Activated CD4-positive, alpha-beta T cell treated with anti-CD3 and anti-CD28 coated beads, Interleukin-2, amount 50 U/mL, for 48 hours (primary cell): ENCODE data around the gene TPGS2.
A peak's percentile ranks its signal among the peaks of the same experiment; 100 is the strongest.
"Not testable (repeated sequence)": the region's sequence is repeated elsewhere in the genome, so short reads cannot be mapped to it uniquely, and the experiment has no call there.

Experiments
- DNase-seq, 2 experiments: peaks; one replicate each; pipeline ENCODE4 v3.0.0-alpha.2; 2020

The TPGS2 gene, protein sequence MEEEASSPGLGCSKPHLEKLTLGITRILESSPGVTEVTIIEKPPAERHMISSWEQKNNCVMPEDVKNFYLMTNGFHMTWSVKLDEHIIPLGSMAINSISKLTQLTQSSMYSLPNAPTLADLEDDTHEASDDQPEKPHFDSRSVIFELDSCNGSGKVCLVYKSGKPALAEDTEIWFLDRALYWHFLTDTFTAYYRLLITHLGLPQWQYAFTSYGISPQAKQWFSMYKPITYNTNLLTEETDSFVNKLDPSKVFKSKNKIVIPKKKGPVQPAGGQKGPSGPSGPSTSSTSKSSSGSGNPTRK

DNA sequence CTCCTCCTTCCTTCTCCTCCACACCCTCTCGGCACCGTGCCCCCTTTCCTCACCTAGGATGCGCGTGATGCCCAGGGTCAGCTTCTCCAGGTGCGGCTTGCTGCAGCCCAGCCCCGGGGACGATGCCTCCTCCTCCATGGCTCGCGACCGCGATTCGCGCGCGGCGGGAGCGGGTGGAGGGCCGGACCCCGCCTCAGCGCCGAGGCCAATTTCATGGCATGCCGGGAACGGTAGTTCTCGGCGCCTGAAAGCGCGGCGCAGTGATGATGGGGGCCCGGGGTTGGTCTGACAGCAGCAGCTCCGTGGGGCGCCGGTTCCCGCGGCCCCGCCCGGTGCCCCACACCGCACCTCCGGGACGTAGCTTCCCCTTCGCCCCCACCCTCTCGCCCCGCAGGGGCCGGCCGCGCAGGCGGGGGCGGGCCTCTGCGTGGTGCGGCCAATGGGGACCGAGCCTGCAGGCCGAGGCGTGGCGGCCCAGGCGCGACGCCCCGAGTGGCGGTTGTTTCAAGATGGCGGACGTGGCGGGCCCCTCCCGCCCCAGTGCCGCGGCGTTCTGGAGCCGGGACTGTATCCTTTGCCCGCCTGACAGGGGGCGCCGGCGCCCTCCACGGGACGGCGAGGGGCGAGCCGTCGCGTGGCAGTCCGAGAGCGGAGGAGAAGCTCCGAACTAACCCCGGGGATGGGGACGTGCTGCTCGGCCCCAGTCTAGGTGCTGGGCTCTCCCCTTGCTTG lies at the start of gene TPGS2, which contains the start of gene KIAA1328:
Gene TPGS2 (minus strand): TSS at position 373 of the 732 bp plus-strand sequence. CDS start 235 bp downstream, at position 138.
Gene KIAA1328 (plus strand): TSS at position 498 of the 732 bp plus-strand sequence. CDS start 12 bp downstream, at position 510.
- DNase-seq, result peak; percentile 83 to 87

DNA sequence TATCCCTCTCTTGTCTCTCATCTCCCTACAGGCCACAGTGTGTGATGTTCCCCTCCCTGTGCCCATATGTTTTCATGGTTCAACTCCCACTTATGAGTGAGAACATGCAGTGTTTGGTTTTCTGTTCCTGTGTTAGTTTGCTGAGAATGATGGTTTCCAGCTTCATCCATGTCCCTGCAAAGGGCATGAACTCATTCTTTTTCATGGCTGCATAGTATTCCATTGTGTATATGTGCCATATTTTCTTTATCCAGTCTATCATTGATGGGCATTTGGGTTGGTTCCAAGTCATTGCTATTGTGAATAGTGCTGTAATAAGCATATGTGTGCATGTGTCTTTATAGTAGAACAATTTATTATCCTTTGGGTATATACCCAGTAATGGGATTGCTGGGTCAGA lies 45.0 kb upstream of the TPGS2 start:
- not testable (repeated sequence) for DNase-seq

DNA sequence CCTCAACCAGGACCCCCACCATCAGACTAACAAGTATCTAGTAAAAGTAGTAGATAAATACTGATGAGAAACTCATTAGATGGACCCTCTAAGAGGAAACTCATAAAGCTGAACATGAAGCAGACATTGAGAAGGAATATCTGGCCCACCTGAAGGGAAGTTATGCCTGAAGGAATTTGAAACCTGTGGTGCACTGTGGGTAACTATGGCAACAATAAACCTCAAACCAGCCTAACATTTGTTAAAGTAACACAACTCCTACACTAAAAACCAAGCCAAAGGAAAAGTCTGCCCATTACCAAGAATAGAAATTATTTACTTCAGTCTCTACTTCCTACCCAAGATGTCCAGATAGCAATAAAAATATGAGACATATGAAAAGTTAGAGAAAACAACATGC lies 43.5 kb upstream of the TPGS2 start:
- no peak for DNase-seq

DNA sequence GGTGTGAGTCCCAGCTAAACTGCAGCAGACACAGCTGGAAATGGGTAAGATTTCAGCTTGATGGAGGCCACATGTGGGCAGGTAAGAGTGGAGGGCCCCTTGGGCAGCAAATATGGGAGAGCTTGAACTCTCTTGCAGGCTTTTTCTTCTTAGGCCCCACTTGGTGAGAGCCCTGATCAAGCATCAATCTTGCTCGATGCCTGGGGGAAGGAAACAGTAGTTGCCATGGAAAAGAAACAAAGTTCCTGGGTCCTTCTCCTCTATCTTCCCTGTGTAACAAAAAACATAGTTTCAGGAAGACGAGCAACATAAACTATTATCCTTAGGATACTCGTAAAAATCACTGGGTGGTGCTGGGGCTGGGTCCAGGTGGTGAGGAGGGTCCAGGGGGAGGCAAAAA lies 43.0 kb upstream of the TPGS2 start:
- no peak for DNase-seq

DNA sequence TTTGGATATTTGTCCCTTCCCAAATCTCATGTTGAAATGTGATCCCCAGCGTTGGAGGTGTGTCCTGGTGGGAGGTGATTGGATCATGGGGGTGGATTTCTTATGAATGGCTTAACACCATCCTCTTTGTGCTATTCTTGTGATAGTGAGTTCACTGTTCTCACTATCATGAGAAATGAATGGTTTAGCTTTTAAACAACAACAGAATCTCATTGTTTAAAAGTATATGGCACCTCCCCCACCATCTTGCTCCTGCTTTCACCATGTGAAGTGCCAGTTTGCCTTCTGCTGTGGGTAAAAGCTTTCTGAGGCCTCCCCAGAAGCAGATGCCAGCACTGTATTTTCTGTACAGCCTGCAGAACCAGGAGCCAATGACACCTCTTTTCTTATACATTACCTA lies 38.3 kb upstream of the TPGS2 start:
- no peak for DNase-seq

DNA sequence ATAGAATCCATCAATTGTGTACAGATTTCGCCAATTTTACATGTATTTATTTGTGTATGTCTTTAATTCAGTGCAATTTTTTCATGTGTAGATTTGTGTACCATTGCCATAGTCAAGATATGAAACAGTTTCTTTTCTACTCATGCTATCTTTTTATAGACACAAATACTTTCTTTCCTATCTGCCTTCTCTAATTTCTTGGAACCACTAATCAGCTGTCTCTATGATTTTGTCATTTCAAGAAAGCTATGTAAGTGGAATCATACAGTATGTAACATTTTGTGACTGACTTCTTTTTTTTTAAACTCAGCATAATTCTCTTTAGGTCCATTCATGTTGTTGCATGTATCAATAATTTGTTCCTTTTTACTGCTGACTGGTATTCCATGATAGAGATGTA lies 33.4 kb upstream of the TPGS2 start:
- no peak for DNase-seq

DNA sequence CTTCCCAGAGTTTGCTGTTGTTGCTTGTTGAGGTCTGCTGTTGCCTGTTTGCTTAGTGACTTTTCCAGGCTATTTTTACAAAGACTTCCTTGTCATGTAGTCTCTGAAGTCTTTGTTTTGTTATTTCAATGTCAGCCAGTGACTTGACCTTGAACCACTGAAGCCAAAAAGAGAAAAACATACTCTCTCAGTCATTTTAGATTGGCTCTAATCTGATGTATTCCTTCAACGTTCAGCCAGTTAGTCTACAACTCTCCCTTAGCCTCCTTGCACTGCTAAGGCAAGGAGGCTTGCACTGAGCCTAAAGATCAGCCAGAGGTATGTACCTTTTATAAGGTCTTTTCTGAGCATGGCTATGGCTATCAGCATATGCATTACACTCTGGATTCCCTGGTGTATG lies 28.0 kb upstream of the TPGS2 start:
- DNase-seq, result no peak

DNA sequence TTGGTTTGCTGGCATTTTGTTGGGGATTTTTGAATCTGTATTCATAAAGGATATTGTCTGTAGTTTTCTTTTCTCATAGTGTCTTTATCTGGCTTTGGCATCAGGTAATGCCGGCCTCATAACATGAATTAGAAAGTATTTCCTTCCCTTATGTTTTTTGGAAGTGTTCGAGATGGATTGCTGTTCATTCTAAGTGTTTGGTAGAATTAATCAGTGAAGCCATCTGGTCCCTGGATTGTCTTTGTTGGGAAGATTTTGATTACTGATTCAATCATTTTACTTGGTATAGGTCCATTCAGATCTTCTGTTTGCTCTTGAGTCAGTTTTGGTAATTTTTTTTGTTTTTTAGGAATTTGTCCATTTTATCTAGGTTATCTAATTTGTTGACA lies 22.4 kb upstream of the TPGS2 start:
- no peak for DNase-seq

DNA sequence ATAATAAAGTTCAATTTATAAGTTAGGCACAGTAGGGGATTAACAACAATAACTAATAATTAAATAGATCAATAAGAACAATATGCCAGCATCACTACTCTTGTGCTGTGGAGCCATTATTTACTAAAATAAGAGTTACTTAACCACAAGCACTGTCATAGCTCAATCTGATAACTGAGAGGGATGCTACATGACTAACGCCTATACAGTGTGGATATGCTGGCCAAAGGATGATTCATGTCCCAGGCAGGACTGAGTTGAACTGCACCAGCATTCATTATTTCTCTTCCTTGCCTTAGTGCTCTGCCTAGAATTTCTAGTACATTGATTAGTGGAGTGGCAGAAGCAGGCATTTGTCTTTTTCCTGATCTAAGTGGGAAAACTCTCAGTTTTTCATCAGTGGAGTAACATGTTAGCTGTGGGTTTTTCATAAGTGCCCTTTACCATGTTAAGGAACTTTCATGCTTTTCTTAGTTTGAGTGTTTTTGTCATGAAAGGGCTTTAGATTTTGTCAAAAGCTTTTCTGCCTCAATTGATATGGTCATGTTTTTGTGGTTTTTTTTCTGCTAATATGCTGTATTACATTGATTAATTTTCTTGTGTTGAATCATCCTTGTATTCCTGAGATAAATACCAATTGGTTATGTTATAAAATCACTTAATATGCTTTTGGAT lies 21.9 kb upstream of the TPGS2 start:
- DNase-seq, result no peak

DNA sequence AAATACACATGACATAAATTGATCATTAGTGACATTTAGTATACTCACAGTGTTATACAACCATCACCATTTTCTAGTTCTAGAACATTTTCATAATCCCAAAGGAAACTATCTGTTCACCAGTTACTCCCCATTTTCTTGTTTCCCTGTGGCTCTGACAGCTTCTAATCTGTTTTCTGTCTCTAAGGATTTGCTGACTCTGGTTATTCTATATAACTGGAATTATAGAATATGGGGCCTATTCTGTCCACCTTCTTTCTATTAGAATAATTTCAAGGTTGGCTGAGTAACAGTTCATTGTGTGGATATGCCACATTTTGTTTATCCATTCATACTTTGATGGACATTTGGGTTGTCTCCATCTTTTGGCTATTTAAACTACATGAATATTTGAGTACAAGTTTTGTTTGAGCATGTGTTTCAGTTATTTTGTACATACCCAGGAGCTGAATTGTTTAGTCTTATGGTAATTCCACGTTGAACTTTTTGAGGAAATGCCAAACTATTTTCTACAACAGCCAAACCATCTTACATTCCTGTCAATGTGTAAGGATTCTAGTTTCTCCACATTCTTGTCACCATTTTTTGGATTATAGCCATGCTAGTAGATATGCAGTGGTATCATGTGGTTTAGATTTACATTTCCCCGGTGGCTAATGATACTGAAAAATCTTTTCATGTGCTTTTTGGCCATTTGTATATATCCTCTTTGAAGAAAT lies 20.6 kb upstream of the TPGS2 start:
- DNase-seq, result no peak

DNA sequence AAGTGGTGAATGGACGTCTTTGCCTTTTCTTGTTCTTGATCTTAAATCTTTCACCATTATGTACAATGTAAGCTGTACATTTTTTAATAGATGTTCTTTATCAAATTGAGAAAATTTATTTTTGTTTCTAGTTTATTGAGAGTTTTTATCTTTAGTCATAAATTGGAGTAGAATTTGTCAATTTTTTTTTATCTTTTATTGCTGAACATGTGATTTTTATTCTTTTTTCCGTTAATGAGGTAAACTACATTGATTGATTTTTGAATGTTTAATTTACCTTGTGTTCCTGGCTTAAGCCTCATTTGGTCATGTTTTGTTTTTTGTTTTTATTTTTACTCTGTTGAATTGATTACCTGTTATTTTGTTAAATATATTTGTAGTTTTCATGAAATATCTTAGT lies 19.8 kb upstream of the TPGS2 start:
- DNase-seq, result no peak

DNA sequence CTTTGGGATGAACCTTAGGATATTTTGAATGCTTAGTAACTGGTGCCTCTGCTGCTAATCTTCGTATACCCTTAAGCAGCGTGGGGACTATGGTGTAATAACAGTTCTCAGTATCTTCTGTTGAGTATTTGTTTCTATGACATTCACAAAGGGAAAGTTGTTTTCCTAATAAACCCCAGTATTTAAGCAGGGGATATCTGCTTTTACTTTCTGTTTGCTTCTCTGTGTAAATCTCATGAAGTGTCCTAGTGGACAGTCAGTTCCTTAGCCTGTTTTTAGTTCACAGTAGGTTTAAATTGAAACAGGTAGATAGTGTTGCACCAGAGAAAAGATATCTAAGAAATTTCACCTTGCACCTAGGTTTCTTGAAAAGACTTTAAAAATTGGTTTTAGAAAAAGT lies 15.0 kb upstream of the TPGS2 start:
- no peak for DNase-seq

DNA sequence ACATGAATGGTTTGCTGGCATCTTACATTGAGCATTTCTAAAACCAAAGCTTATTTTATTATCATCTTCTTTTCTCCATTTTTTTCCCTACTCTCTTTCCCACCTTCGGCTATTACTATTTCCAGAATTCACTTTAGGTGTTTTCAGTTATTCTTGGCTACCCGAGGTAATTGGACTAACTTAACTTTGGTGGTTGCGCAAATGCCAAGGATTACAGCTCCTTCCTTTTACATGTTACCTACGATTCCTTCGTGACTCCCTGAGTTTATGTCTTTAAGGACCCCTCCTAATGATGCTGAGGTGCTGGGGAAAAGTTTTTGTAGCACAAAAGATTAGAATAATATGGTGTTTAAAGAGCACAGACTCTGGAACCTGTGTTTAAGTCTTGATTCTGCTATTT lies 14.4 kb upstream of the TPGS2 start:
- no peak for DNase-seq

DNA sequence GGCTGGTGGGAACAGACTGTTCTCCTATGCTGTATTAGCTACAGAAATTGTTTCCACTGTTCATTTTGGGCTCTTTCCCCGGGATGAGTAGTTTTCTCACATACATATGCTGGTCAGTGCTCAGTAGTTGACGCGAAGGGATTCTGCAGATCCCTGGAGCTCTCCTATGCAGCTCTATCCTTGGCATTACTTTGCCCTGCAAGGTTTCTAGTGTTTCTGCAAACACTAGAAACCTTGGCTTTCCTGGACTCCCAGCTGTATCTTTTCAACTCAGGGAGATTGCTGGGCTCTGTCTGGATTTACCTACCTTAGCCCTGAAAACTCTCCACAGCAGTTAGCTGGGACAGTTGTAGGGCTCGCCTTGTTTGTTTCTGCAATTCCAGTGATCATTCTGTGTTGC lies 11.0 kb upstream of the TPGS2 start:
- DNase-seq, result no peak

DNA sequence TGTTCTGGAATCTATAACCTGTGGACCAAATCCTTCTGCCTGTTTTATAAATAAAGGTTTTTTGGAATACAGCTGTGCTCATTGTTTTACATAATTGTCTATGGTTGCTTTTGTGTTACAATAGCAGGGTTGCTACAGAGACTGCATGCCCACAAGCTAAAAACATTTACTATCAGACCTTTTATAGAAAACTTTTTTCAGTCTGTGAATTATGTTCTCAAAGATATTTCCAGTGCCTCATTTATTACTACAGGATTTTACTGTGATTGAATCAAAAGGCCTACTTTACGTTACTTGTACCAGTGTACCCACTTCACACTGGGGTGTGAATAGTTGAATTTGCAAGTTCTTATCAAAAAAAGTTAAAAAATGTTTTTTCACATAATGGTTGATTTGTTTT lies 7.1 kb upstream of the TPGS2 start:
- DNase-seq, result no peak

DNA sequence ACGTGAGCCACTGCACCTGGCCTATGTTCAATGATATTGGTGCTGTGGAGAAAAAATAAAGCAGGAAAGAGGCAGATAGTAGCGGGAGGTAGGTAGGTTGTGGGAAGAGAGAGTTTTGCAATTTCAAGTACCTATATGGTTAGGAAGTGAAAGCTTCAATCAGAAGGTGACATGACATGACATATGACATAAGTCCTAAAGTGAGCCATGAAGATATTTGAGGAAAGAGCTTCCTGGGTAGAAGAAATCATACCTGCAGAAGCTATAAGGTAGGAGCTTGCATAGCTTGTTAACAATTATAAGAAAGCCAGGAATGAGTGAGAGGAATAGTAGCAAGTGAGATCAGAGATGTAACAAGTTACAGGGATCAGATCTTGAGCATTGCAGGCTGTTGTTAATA lies 4.3 kb upstream of the TPGS2 start:
- no peak for DNase-seq

DNA sequence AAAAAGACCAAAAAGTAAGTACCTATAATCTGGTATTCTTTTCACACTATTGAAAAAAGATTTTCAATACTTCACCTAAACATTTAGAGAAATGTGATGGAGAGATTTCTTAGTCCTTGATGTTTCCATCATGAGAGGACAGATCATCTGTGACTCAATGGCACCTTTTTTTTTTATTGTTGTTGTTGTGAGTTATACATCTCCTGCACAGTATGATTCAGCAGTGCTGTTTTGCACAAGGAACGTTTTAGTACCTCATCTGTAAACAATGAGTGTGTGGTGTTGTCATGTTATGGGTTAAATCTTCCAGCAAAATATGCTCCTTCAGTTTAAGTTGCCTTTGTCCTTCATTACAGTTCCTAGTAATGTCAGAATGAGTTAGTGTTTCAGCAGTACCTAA lies 2.3 kb upstream of the TPGS2 start:
- no peak for DNase-seq

DNA sequence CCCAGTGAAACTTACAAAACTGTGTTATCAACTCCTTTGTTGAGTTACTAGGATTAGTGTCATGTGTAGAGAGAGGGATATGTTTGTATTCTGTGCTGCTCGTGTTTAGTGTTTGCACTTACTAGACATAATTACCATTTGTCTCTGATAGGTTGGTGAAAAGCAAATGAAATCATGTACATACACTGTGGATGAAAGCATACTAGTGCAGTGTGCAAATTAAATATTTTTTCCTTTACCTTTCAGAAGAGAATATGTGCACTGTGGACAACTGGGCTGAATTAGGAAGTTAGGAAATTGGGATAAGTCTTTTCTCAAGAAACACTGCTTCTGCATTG lies 1.3 kb upstream of the TPGS2 start:
- DNase-seq, result no peak

DNA sequence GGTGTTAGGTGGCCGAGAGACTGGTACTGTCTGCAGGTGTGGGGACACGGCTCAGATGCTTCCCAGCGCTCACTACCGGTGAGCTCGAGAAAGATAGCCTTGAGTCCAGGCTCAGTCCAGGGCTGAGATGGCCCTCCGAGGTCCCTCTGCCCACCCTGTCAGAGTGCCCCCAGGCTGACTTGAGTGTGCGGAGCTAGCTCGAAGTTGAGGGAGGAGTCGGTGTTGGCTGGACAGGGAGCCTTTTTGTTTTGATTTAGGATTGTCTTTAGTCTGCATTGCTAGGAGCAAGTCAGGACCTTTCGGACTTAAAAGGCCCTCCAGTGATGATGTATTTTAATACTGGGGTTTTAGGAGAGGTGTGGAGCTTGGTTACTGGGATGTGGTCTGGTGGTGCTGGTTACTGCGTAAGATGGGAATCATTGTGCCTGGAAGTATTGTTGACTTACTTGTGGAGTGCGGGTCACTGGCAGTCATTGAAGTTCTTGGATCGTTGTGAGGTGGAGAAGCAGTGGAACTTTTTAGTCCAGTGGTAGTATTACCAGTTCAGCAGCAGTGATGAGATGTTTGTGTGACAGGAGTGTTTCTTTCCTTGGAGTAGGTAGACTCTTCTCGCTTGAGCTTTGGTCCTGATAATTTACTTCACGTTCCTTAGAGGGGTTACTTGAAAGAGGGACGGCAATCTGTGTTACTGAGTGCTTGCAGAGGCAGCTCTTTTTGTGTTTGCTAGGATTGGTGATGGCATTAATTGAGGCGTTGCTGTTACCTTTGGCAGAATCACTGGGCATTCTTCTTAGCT lies 758 bp upstream of the TPGS2 start:
- DNase-seq, result peak in 1 of 2 experiments; percentile 5

DNA sequence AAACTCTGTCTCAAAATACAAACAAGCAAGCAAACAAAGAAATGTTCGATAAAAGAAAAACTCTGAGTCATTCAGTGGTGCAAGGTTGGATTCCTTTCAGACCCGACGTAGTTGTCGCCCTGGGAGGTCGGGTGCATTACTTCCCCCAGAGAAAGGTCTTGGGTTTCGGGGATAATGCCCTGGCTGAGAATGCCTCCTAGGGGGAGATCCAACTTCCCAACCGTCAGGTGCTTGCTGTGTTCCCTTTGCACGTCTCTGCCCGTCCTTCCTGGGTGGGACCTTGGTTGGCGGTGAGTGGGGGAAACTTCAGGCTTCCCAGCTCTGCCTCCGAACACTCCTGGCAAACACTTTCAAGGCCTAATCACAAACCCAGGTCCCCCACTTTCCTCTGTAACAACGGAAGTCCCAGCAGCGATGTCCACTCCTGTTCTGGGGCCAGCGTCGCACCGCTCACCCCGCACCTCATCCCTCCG lies 609 bp downstream of the TPGS2 start:
- peak in 1 of 2 experiments; percentile 16 for DNase-seq

DNA sequence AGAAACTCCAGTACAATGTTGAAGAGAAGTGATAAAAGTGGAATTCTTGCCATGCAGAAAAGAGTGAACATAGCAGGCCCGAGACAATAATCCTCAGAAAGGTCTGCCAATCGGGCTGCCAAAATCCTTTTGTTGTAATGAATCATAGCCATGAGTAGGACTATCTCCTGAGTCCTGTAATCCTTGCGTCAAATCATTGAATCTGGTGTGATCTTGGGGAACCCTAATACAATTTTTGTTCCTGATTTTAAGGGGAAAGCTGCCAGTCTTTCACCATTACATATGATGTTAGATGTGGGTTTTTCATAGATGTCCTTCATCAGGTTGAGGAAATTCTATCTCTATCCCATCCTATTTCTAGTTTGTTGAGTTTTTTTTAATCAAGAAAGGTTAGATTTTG lies 2.2 kb downstream of the TPGS2 start:
- no peak for DNase-seq

DNA sequence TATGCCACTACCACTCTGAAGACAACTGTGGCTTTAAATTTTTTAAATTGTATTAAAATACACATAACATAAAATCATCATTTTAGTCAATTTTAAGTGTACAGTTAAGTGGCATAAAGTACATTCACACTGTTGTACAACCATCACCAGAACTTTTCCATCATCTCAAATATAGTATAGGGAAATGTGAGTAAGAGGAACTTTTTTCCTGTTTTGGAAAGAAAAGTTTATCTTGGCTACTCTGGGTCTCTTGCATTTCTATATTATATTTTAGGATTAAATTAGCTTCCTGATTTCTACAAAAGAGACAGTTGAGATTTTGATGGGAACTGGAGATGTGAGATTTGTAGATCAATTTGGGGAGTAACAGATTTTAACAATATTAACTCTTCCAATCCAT lies 3.3 kb downstream of the TPGS2 start:
- DNase-seq, result no peak
